Activated naive CD8-positive, alpha-beta T cell (primary cell): ENCODE data around the gene COMMD6.

ENCODE experiments used
- H3K27ac Mint-ChIP-seq: one replicate; pipeline ENCODE4 v1.8.0; 2021; ENCODE audit warnings: mixed read lengths
- H3K27me3 Mint-ChIP-seq: one replicate; pipeline ENCODE4 v1.8.0; 2021; ENCODE audit warnings: mixed read lengths
- H3K36me3 Mint-ChIP-seq: one replicate; pipeline ENCODE4 v1.8.0; 2021; ENCODE audit warnings: mixed read lengths
- H3K4me1 Mint-ChIP-seq: one replicate; pipeline ENCODE4 v1.8.0; 2021; ENCODE audit warnings: low read depth, mixed read lengths
- H3K4me3 Mint-ChIP-seq: one replicate; pipeline ENCODE4 v1.8.0; 2021; ENCODE audit warnings: mild to moderate bottlenecking, mixed read lengths
- H3K9me3 Mint-ChIP-seq: one replicate; pipeline ENCODE4 v1.8.0; 2021; ENCODE audit warnings: low read depth, mixed read lengths

COMMD6 gene

DNA sequence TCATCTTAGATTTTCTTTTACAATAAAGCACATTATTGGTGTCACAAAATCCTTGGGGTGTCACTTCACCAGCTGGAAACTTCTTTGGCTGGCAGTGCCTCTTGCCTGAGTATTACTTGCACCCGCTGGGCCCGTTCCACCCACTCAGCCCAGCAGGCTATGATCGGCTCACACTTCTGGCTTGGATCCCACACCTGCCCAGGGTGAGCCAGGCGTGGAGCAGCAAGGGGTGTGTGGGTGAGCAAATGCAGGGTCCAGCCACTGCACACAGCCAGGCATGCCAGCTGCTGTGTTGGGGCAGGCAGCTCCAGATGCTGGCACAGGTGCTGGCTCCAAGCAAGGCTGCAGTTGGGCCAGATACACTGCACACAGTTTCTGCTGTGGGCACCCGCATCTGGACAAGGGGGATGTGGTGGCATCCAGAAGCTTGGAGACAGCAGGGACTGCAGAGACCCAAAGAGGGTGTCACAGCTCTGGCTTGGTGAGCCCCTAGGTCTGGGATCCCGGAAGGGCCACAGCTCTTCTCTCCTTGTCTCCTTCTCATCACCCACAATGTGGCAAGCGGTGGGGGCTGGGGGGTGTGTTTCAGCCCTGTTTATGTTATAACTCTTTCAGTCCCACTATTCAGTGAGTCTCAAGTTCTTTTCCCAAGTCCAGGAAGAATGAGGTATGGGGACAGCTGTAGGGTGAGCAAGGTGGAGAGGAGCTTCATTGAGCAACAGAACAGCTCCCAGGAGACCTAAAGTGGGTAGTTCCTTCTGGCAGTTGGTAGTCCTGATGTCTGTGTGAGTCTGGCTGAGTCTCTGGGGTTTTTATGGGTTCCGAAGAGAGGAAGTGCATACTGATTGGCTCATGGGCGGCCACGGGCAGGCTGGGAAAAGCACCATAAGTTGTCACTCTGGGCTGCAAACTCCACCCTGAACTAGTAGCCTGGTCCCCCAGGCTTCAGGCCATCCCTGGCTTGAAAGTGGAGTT lies 30.3 kb downstream of the COMMD6 start:
- peaks cover 3% of the 10 kb centered on the region for H3K27me3 Mint-ChIP-seq
- H3K4me3 Mint-ChIP-seq, result no peak overlapping the region
- no peak overlapping the region for H3K27ac Mint-ChIP-seq
- no peaks in the 10 kb centered on the region for H3K36me3 Mint-ChIP-seq
- H3K9me3 Mint-ChIP-seq, result no peaks in the 10 kb centered on the region
- H3K4me1 Mint-ChIP-seq, result no peaks in the 10 kb centered on the region

GRCh38 chr13:75506018-75506417 lies 31.6 kb downstream of the COMMD6 start:
- Mint-ChIP-seq H3K4me3 (no peak overlapping the region), H3K27ac (no peak overlapping the region), H3K9me3 (no peaks in the 10 kb centered on the region), H3K27me3 (no peaks in the 10 kb centered on the region), H3K4me1 (no peaks in the 10 kb centered on the region), H3K36me3 (no peaks in the 10 kb centered on the region)

DNA sequence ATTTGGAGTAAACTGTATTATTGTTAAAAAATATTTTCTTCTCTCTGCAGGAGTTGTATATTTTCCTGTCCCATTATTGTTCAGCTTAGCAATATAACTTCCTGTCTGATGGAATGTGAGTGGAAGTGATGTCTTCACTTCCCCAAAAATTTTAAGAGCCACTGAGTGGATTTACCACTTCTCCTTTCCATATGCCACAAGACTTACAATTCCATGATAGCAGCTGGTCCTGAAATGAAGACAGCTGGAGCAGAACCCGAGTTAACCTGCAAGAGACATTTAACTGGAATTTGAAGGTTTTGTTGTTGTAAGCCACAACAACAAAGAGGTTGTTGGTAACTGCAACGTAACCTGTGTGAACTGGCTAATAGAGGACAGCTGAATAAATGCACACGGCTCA lies 32.3 kb downstream of the COMMD6 start:
- Mint-ChIP-seq H3K4me1 (no peaks in the 10 kb centered on the region), H3K27me3 (no peaks in the 10 kb centered on the region), H3K9me3 (no peaks in the 10 kb centered on the region), H3K27ac (no peak overlapping the region), H3K4me3 (no peak overlapping the region), H3K36me3 (no peaks in the 10 kb centered on the region)

- Mint-ChIP-seq H3K27me3 (peaks cover 2% of the 10 kb centered on the region), H3K27ac (no peak overlapping the region), H3K4me1 (no peaks in the 10 kb centered on the region), H3K4me3 (no peak overlapping the region), H3K9me3 (no peaks in the 10 kb centered on the region), H3K36me3 (no peaks in the 10 kb centered on the region)
Observed at GRCh38 chr13:75495938-75496337, 41.7 kb downstream of the COMMD6 start.

- Mint-ChIP-seq H3K4me1 (no peaks in the 10 kb centered on the region), H3K36me3 (no peaks in the 10 kb centered on the region), H3K27ac (no peak overlapping the region), H3K4me3 (no peak overlapping the region), H3K9me3 (no peaks in the 10 kb centered on the region), H3K27me3 (peaks cover 2% of the 10 kb centered on the region)
Observed at GRCh38 chr13:75494491-75494890, 43.1 kb downstream of the COMMD6 start.

- Mint-ChIP-seq H3K4me1 (no peaks in the 10 kb centered on the region), H3K27me3 (peaks cover 3% of the 10 kb centered on the region), H3K36me3 (no peaks in the 10 kb centered on the region), H3K27ac (no peak overlapping the region), H3K9me3 (no peaks in the 10 kb centered on the region), H3K4me3 (no peak overlapping the region)
Observed at GRCh38 chr13:75493156-75493555, 44.5 kb downstream of the COMMD6 start.

DNA sequence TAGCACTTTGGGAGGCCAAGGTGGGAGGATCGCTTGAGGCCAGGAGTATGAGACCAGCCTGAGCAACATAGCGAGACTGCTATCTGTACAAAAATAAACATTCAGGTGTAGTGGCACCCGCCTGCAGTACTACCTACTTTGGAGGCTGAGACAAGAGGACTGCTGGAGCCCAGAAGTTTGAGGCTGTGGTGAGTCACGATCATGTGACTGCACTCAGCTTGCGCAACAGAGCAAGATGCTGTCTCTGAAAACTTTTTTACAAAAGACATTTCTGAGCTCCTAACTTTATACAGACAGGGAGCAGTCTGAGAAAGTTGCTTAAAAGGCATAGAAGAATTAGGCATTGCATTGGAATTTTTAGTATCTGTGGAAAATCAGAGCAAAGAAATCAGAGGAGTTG lies 45.3 kb downstream of the COMMD6 start:
- Mint-ChIP-seq H3K36me3 (no peaks in the 10 kb centered on the region), H3K27ac (no peak overlapping the region), H3K9me3 (no peaks in the 10 kb centered on the region), H3K4me1 (no peaks in the 10 kb centered on the region), H3K27me3 (peaks cover 3% of the 10 kb centered on the region), H3K4me3 (no peak overlapping the region)

DNA sequence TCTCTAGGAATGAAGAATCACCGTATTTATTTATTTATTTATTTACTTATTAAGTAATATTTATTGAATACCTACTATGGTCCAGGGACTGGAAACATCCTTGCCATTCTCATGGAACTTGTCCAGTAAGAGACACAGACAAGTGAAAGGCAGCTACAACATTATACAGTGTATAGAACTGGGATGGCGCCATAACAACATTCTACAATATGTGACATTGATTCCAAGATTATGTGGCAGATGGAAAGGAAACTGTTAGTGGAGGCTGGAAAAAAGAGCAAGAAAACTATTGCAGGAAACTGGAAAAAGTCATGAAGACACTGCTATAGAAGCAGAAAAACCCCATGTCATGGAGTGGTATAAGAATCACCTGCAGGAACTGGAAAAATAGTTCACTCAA lies 46.3 kb downstream of the COMMD6 start:
- no peaks in the 10 kb centered on the region for H3K4me1 Mint-ChIP-seq
- no peaks in the 10 kb centered on the region for H3K36me3 Mint-ChIP-seq
- no peaks in the 10 kb centered on the region for H3K9me3 Mint-ChIP-seq
- H3K4me3 Mint-ChIP-seq, result no peak overlapping the region
- no peak overlapping the region for H3K27ac Mint-ChIP-seq
- peaks cover 10% of the 10 kb centered on the region for H3K27me3 Mint-ChIP-seq

GRCh38 chr13:75489502-75490263 lies 48.0 kb downstream of the COMMD6 start:
- H3K36me3 Mint-ChIP-seq, result no peaks in the 10 kb centered on the region
- H3K9me3 Mint-ChIP-seq, result no peaks in the 10 kb centered on the region
- peaks cover 2% of the 10 kb centered on the region for H3K4me1 Mint-ChIP-seq
- no peak overlapping the region for H3K27ac Mint-ChIP-seq
- no peak overlapping the region for H3K4me3 Mint-ChIP-seq
- H3K27me3 Mint-ChIP-seq, result peaks cover 22% of the 10 kb centered on the region

DNA sequence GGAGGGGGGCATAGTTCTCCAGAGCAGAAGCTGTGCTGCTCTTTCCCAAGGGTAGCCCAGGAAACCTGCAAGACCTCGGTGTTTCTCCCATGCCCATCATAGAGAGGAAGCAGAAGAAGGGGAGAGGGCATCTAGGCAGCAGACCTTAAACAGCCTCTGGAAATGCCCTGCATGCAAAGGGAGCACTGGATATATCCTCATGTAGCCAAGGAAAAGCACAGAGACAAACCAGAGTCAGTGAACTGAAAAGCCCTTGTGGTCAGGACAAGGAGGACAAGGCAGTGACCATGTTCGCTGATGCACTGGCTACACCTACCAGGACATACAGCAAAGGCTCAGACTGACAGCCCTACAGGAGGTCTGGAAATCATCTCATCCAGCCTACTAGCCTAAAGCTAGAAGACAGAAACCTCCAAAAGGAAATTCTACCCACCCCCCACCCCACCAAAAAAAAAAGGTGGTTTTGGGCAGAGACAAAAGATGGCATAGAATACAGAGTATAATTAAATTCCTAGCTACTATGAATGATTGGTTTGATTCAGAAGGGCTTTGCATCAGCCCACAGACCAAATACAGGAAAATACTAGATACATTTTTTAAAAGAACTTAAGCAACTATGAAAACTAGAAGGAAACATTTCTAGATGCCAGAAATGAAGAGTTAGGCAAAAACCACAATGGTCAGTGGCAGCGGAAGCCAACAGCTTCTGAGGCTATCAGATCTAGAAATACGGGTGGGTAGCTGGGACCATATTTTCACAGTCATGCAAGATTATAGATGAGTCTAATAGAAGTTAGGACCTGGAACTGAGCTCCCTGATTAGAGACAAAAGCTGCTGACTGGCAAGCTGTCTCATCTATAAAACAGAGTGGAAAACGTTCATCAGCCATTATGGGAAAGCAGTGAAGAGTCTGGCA lies 51.2 kb downstream of the COMMD6 start:
- H3K9me3 Mint-ChIP-seq, result no peaks in the 10 kb centered on the region
- peaks cover 29% of the 10 kb centered on the region for H3K27me3 Mint-ChIP-seq
- no peaks in the 10 kb centered on the region for H3K36me3 Mint-ChIP-seq
- H3K27ac Mint-ChIP-seq, result no peak overlapping the region
- H3K4me1 Mint-ChIP-seq, result peaks cover 8% of the 10 kb centered on the region
- H3K4me3 Mint-ChIP-seq, result no peak overlapping the region

GRCh38 chr13:75485286-75486062 lies 52.2 kb downstream of the COMMD6 start:
- Mint-ChIP-seq H3K27me3 (peaks cover 31% of the 10 kb centered on the region), H3K4me3 (no peak overlapping the region), H3K4me1 (peaks cover 12% of the 10 kb centered on the region), H3K9me3 (no peaks in the 10 kb centered on the region), H3K27ac (no peak overlapping the region), H3K36me3 (no peaks in the 10 kb centered on the region)

GRCh38 chr13:75482820-75483079 lies 54.9 kb downstream of the COMMD6 start:
- H3K4me3 Mint-ChIP-seq, result peak overlapping the region; percentile 95
- H3K27ac Mint-ChIP-seq, result no peak overlapping the region
- H3K9me3 Mint-ChIP-seq, result no peaks in the 10 kb centered on the region
- H3K4me1 Mint-ChIP-seq, result peaks cover 13% of the 10 kb centered on the region
- peaks cover 41% of the 10 kb centered on the region for H3K27me3 Mint-ChIP-seq
- no peaks in the 10 kb centered on the region for H3K36me3 Mint-ChIP-seq

- no peaks in the 10 kb centered on the region for H3K36me3 Mint-ChIP-seq
- H3K27me3 Mint-ChIP-seq, result peaks cover 41% of the 10 kb centered on the region
- no peak within 1 kb of the TSS for H3K27ac Mint-ChIP-seq
- peak within 1 kb of the TSS; percentile 95 for H3K4me3 Mint-ChIP-seq
- H3K9me3 Mint-ChIP-seq, result no peaks in the 10 kb centered on the region
- peaks cover 13% of the 10 kb centered on the region for H3K4me1 Mint-ChIP-seq
Observed at GRCh38 chr13:75482070-75482819, 55.4 kb downstream of the COMMD6 start, which contains the start of gene TBC1D4. Gene TBC1D4, minus strand, starts transcription at chr13:75482169. Its CDS starts 402 bp downstream, at chr13:75481767.
